Hematopoietic multipotent progenitor cell treated with erythropoietin and hydrocortisone succinate and interleukin-3 and kit ligand, for 15 days (in vitro differentiated cells): ENCODE data around the gene NR3C1.

Experiments
- DNase-seq: peaks from one replicate; pipeline ENCODE4 v3.0.0-alpha.2; 2015; ENCODE audit warnings: low spot score

NR3C1 gene

DNA sequence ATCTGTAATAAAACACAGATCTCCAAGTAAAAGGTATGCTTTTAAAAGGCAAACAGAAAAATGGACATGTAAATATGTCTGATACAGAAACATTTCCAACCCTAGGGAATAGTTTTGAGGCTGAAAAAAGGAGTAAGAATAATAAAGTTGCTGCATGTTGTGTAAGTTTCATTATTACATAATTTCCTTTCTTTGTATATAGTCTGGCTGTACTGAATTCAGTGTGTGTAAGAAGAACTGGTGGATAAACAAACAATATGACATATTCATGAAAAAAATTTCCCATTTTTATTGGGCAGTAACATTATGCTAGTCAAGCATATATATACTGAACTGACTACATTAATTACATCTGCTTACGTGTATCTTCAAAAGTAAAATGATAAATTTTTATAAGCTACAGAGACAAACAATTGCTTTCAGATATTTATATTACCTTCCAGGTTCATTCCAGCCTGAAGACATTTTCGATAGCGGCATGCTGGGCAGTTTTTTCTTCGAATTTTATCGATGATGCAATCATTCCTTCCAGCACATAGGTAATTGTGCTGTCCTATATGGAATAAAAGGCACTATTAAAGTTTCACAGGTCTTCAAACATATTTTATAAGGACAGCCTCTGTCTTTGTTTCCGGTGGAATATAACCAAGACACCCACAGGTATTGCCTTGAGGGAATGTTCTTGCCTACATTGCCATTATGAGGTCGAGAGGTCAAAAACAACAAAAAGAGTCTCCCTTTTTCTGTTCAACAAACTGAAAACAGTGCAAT is 93.6 kb downstream of the NR3C1 start:
- no peak for DNase-seq

DNA sequence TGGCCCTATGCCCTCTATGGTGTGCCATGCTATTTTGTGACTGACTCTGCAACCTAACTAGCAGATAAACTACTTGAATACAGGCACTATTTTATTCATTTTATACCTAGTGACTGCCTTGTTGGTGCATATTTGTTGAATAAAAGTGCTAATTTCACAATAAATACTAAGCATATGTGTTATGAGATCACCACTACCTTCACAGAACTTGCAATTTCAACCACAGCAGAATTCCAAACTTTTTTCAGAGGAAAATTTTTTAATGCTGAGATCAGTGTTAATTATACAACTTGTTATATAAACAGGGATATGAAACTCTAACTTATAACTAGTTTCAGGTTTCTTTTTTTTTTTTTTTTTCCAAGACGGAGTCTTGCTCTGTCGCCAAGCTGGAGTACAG is 94.8 kb downstream of the NR3C1 start:
- no peak for DNase-seq

DNA sequence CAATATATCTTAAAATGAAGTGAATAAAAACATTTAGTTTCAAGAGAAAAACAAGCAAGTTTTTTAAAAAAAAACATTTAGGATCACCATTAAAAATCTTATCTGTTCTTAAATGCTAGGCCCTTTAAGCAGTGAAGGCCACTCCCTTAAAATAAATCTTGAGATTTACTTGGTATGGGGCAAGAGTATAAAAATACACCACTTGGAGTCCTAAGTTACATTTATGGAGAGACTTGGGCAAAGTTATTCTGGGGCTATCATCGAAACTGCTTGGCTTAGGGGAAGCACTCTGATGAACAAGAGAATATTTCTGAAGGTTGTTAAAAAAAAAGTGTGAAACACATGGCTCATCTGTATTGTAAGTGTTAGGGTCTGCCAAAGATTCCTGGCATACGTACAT is 97.4 kb downstream of the NR3C1 start:
- no peak for DNase-seq

DNA sequence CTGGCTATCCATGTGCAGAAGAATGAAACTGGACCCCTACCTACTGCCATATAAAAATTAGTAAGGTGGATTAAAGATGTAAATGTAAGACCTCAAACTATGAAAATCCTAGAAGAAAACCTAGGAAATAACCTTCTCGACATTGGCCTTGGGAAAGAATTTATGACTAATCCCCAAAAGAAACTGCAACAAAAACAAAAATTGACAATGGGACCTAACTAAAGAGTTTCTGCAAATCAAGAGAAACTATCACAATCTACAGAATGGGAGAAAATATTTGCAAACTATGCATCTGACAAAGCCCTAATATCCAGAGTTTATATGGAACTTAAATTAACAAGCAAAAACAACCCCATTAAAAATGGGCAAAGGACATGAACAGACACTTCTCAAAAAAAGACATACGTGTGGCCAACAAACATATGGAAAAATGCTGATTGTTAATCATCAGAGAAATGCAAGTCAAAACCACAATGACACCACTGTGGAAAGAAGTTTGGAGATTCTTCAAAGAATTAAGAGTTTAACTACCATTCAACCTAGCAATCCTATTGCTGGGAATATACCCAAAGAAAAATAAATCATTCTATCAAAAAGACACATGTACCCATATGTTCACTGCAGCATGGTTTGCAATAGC is 98.5 kb downstream of the NR3C1 start:
- DNase-seq, result no peak

DNA sequence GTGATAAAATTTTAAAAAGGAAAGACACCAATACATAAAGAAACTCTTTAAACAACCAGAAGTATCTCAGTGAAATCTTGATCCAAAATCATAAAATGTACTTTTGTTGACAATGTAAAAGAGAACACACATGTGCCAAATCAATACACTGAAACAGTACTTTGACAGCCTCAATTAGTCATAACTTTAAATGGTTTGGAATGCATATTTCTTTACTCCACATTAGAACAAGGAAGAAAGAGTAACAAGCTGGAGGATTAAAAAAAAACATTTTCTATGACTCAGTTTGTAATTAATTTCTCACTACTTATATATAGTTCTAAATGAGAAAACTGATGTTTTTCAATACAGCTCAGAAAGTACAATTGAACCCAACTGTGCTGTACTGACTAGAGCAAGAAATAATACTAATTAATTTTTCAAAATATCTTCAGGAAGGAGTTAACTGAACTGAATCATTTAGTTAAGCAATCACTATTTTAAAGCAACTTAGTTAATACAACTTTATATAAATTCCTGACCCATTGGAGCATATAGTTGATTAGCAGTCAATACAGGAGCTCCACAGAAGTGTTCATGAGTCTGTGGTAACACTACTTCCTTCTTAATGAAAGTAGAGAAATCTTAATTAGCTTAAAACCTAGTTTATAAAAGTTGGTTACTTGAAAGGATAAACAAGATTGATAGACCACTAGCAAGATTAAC is 101.0 kb downstream of the NR3C1 start:
- no peak for DNase-seq

DNA sequence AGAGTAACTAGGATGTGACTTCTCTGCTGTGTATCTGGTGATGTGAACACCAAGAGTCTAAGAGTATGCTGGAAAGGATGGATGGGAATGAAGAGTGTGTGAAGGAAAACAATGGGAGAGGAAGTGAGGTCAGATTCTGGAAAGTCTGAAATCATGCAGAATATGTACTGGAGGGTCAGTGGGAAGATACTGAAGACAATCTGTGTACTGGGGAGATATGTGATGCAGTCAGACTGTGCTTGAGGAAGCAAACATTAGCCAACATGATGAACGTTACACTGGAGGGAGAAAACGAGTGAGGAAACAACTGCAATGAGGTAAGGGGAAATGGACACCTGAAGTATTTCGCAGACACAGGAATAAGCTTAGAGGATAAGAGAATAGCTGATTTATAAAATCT is 105.7 kb downstream of the NR3C1 start:
- no peak for DNase-seq

DNA sequence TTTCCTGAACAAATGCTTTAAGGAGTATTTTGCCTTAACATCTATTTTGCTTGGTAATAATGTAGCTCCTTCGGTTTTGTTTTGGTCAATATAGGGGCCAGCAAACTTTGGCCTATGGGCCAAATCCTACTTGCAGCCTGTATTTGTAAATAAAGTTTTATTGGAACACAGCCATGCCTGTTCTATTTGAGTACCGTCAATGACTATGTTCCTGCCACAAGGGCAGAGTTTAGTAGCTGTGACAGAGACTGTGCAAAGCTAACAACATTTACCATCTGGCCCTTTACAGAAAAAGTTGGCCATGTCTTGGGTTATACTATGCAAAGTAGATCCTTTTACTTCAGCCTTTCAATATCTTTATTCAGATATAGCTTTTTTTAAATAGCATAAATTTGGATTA is 113.4 kb downstream of the NR3C1 start:
- DNase-seq, result no peak

DNA sequence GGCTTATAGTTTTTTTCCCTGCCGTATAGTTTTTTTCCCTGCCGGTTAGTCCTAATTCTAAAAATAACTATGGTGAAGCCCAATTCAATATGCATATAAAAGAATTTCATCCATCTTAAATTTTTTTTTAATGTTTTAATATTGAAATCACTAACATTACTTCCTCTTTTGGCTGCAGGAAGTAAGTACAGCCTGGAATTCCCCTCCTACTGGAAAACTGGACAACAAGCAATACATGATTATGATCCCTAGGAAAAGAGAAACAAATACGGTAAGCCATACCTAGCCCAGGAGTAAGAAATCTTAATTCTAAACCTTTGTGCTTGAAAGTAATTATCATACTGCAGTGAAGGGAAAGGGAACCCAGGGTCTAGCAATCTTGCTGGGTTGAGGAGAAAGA is 119.0 kb downstream of the NR3C1 start:
- DNase-seq, result no peak

DNA sequence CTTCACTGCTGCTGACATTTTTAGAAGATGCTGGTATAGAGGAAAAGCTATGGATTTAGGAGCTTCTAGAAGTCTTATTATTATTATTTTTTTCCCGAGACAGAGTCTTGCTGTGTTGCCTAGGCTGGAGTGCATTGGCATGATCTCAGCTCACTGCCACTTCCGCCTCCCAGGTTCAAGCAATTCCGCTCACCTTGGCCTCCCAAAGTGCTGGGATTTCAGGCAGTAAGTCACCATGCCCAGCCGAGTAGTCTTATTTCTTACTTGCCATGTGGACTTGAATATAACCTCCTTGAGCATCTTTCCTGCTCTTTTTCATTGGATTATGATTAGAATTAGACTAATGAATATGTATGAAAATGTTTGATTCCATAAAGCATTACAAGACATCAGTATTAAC is 119.5 kb downstream of the NR3C1 start:
- no peak for DNase-seq

DNA sequence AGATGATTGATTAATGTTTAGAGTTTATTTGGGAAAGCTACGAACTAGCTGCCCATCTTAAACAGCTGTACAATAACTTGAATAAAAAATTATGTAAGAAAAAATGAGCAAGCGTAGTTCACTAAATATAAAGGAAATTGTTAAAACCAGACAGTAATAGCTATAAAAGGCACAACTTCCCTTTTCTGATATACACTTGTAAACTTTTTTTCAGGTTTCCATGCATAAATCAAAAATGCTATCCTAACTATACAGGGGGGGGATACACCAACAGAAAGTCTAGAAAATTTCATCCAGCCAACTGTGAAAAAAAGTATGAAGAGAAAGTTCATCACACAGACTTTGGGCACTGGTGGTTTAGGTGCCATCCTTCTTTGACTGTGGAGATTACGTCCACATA is 122.3 kb downstream of the NR3C1 start:
- DNase-seq, result no peak

DNA sequence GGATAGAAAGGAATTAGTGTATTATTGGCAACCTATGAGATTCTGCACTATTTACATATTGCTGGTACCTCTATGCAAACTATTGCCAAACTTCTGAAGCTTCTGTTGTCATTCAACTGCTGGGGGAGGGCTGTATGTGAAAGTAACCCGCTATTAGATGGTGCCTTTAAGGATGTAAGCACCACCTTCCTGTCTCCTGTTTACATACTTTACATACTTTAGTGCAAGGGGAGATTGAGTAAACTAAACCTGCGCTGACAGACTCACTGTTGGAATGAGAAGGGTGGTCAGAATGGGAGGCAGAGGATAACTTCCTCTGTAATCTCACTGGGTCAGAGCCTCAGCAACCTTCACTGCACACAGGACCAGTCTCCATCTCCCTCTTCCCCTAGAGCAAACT is 123.8 kb downstream of the NR3C1 start:
- DNase-seq, result no peak

DNA sequence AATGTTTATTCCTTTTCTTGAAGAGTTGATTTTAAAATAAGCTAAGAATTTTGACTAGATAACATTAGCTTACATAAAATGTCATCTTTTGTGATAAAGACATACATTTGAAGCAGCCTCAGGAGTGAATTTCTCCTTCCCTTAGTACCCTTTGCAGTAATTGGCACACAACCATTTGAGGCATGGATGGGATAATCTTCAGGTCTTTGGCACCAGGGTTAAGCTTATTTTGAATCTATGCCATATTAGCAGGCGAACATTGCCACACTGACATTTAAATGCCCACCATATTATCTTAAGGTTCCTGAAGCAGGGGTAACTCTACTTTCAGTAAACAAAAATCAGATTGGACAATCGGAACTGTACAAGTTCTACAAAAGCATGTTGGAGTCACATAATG is 126.0 kb downstream of the NR3C1 start:
- DNase-seq, result no peak

DNA sequence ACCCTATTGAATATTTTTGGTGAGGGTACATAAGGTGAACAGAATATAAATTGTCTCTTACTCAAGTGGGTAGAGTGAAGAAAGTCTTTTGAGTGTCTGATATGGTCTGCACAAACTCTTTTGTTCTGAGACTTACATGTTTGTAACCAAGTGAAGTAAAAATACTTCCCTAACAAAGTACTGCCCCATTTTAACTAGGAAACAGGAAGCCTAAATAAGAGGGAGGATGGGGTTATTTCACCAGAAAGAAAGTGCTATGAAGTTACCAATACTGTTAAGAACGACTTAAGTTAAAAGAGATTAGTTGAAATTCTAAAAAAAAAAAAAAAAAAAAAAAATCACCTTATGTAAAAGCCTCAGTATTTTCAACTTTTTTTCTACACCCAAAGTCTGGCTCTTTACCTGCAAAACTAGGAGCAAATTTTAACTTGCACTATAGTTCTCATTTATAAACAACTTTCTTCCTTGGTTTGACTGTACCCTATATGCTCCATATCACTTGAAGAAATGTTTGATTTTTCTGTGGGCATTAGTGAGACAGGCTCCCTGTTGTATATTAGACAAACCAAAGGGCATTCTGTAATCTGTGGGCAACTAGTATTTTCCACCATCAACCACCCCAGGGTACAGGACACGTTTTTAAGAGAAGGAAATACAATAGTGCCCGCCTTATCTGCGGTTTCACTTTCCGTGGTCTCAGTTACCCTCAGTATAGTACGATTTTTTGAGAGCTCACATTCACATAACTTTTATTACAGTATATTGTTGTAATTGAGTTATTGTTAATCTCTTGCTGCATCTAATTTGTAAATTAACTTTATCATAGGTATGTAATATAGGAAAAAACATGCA is 127.7 kb downstream of the NR3C1 start:
- no peak for DNase-seq

DNA sequence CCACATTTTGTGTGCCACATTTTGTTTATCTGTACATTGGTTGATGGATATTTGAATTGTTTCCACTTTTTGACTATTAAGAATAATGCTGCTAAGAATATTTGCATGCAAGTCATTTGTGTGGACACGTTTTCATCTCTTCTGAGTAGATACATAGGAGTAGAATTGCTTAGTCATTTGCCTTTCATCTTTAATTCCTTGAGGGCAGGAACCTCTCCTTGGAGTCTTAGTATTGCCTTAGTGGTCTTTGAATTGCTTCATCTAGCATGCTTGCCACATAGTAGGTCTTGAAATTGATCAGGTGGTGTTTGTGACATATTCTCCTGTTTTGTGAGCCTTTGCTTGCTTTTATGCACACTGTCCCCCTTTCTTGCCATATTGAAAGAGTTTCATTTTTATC is 128.5 kb downstream of the NR3C1 start:
- no peak for DNase-seq

DNA sequence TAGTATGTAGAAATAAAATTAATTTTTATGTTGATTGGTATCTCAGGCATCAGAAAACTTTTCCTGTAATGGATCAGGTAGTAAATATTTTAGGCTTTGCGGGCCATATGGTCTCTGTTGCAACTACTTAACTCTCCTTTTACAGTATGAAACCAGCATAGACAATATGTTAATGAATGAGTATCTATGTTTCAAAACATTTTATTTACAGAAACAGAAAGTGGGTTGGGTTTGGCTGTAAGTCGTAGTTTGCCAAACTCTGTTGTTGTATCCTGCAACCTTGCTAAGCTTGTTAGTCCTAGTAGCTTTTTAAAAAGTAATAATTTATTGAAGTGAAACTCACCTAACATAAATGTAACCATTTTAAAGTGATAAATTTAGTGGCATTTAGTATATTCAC is 132.1 kb downstream of the NR3C1 start:
- DNase-seq, result no peak

DNA sequence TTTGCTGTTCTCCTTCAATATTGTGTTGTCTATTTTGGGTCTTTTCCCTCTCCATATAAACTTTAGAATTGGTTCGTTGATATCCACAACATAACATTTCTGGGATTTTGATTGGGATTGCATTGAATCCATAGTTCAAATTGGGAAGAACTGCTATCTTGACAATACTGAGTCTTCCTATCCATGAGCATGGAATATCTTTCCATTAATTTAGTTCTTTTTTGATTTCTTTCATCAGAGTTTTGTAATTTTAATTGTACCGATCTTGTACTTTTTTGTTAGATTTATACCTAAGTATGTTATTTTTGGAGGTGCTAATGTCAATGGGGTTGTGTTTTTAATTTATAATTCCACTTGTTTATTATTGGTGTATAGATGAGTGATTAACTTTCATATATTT is 135.1 kb downstream of the NR3C1 start:
- DNase-seq, result no peak

DNA sequence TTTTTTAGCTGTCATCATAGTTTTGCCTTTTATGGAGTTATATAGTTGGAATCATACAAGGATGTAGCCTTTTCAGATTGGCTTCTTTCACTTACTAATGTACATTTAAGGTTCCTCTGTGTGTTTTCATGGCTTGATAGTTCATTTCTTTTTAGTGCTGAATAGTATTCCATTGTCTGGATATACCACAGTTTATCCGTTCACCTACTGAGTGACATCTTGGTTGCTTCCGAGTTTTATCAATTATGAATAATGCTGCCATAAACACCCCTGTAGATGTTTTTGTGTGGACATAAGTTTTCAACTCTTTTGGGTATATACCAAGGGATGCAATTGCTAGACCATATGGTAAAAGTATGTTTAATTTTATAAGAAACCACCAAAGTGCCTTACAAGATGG is 136.3 kb downstream of the NR3C1 start:
- no peak for DNase-seq

DNA sequence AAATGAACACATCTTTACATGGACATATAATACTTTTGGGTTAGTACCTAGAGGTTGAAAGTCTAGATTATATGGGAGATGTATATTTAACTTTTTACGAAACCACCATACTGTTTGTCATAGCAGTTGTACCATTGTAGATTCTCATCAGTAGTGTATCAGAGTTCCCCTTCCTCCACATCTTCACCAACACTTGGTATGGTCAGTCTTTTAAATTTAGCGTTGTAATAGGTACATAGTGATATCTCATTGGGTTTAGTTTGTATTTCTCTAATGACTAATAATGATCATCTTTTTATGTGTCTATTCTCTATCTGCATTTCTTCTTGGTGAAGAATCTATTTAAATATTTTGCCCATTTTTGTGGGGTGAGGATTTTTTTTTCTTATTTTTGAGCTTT is 137.5 kb downstream of the NR3C1 start:
- DNase-seq, result no peak

DNA sequence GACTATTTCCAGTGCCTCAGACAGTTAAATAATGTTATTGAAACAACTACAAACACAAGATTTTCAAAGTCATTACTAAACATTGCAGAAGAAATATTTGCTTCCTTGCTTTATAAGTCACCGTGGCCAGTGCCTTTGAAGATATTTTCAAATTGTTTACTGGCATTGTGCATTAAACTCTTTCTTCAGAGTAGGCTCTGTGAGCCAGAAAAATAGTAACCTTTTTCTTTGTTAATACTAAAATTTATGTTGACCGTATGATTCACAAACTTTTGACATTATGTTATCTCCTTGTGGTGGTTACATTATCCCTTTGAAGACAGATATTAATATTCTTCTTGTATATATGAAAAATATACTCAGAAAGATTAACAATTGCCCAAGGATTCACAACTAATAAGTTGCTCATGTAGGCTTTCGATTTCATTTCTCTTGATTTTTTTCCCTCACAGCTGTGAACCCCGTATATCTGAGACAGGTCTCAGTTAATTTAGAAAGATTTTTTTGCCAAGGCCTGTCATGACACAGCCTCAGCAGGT is 140.1 kb downstream of the NR3C1 start:
- no peak for DNase-seq

DNA sequence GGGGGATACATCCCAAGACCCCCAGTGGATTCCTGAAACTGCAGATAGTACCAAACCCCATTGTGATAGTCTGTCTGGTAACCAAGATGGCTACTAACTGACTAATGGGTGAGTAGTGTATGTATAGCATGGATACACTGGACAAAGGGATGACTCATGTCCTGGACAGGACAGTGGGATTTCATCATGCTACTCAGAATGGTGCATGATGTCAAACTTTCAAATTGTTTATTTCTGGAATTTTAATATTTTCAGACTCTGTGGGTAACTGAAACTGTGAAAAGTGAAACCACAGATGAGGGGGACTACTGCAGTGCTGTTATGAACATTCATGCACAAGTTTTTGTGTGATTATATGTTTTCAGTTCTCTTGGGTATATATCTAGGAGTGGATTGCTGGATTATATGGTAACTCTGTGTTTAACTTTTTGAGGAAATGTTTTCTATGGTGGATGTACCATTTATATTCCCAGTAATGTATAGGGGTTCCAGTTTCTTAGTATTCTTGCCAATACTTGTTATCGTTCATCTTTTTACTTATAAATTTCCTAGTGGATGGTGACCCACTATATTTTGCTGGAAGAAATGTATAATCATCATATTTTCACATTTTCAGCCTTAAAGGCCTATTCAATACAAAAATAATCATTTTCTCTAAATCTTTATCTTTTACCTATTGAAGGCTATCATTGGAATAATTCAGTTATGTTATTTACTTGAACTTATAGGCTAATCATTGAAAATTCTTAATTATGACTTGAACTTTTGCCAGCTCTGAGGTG is 140.9 kb downstream of the NR3C1 start:
- no peak for DNase-seq

DNA sequence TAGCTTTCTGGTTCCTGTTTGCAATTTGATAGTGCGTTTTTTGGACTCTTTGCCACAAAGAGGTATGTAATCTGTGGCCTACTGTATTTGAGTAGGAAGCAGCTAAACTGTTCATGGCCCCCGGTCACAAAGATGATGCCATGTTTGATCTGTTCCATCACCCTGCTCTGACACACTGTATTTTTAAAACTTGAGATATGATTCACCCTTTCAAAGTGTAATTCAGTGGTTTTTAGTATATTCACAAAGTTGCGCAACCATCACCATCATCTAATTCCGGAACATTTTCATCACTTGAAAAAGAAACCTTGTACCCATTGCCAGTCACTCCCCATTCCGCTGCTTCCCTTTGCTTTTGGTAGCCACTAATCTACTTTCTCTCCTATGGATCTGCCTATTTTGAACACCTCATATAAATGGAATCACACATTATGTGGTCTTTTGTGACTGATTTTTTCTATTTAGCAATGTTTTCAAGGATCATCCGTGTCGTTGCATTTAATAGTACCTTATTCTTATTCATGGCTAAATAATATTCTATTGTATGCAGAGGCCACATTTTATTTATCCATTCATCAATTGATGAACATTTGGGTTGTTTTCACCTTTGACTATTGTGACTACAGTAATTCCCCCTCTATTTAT is 141.6 kb downstream of the NR3C1 start:
- no peak for DNase-seq
